GM18870 (cell line): ENCODE measurements around the gene SCN9A.
"Not testable (repeated sequence)": the region's sequence is repeated elsewhere in the genome, so short reads cannot be mapped to it uniquely, and the experiment has no call there.

Experiments used
- ATAC-seq: cut with Tn5 transposase; IDR thresholded peaks from one replicate; pipeline ENCODE4 v1.9.1; 2021; ENCODE audit warnings: moderate library complexity; ENCODE audit not compliant: unreplicated experiment

Gene SCN9A

GRCh38 chr2:166375195-166375735 lies 479 bp downstream of the SCN9A start:
- no peak for ATAC-seq

GRCh38 chr2:166373951-166374350 lies 1.8 kb downstream of the SCN9A start:
- no peak for ATAC-seq

GRCh38 chr2:166373539-166373938 lies 2.2 kb downstream of the SCN9A start:
- no peak for ATAC-seq

- ATAC-seq = no peak
Observed at GRCh38 chr2:166373105-166373504, 2.6 kb downstream of the SCN9A start.

- no peak for ATAC-seq
Observed at GRCh38 chr2:166372046-166372445, 3.7 kb downstream of the SCN9A start.

- ATAC-seq = no peak
Observed at GRCh38 chr2:166365803-166366420, 9.8 kb downstream of the SCN9A start.

GRCh38 chr2:166365239-166365638 lies 10.5 kb downstream of the SCN9A start:
- no peak for ATAC-seq

- no peak for ATAC-seq
Observed at GRCh38 chr2:166364476-166365161, 11.1 kb downstream of the SCN9A start.

- no peak for ATAC-seq
Observed at GRCh38 chr2:166361351-166362153, 14.2 kb downstream of the SCN9A start.

- no peak for ATAC-seq
Observed at GRCh38 chr2:166360906-166361305, 14.8 kb downstream of the SCN9A start.

- no peak for ATAC-seq
Observed at GRCh38 chr2:166360426-166360825, 15.3 kb downstream of the SCN9A start.

- ATAC-seq = not testable (repeated sequence)
Observed at GRCh38 chr2:166357950-166358321, 17.8 kb downstream of the SCN9A start.

- ATAC-seq = no peak
Observed at GRCh38 chr2:166357068-166357949, 18.4 kb downstream of the SCN9A start.

GRCh38 chr2:166351319-166351718 lies 24.4 kb downstream of the SCN9A start:
- ATAC-seq = no peak

GRCh38 chr2:166350525-166350924 lies 25.2 kb downstream of the SCN9A start:
- ATAC-seq = no peak

GRCh38 chr2:166344286-166345113 lies 31.2 kb downstream of the SCN9A start:
- ATAC-seq = no peak

- no peak for ATAC-seq
Observed at GRCh38 chr2:166343467-166343866, 32.3 kb downstream of the SCN9A start.

- no peak for ATAC-seq
Observed at GRCh38 chr2:166341426-166341825, 34.3 kb downstream of the SCN9A start.

- ATAC-seq = no peak
Observed at GRCh38 chr2:166338831-166339339, 36.9 kb downstream of the SCN9A start.

GRCh38 chr2:166337932-166338331 lies 37.8 kb downstream of the SCN9A start:
- ATAC-seq = no peak
